Measurements from ENCODE around the gene C2orf42.

DNA sequence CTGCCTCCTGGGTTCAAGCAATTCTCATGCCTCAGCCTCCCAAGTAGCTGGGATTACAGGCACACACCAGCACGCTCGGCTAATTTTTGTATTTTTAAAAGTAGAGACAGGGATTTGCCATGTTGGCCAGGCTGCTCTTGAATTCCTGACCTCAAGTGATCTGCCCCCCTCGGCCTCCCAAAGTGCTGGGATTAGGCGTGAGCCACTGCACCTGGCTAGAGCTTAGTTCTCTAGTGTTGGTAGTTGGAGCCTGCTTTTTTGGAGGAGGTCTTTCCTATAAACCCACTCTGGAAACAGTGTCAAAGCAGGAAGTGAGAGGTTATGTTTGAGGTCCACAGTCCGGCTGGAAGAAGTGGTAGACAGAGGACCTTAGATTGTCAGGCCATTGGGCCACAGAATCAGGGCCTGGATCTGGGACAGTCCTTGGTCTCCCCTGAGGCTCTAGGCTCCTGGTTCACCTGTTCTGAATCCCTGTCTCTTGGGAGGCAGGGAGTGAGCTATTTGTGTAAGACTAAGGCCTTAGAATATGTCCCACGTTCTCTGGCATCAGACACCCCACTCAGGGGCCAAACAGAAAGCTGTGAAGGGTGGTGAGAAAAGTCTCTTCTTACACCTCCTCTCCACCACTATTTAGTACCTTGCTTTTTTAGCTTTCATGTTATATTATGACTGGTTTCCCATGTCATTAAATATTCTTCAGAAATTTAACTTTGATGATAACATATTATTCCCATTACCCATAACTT, 69.0 kb downstream of the C2orf42 start:
- TF ChIP-seq, protein P1, sequence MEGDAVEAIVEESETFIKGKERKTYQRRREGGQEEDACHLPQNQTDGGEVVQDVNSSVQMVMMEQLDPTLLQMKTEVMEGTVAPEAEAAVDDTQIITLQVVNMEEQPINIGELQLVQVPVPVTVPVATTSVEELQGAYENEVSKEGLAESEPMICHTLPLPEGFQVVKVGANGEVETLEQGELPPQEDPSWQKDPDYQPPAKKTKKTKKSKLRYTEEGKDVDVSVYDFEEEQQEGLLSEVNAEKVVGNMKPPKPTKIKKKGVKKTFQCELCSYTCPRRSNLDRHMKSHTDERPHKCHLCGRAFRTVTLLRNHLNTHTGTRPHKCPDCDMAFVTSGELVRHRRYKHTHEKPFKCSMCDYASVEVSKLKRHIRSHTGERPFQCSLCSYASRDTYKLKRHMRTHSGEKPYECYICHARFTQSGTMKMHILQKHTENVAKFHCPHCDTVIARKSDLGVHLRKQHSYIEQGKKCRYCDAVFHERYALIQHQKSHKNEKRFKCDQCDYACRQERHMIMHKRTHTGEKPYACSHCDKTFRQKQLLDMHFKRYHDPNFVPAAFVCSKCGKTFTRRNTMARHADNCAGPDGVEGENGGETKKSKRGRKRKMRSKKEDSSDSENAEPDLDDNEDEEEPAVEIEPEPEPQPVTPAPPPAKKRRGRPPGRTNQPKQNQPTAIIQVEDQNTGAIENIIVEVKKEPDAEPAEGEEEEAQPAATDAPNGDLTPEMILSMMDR (IDR thresholded peaks at IDR 0.05): no peak
- TF ChIP-seq POLR2AphosphoS5 (IDR thresholded peaks at IDR 0.05): no peak
- no peak for TF ChIP-seq POLR2A (IDR thresholded peaks at IDR 0.05)
